ENCODE data around the gene RABEP1.
"Not testable (repeated sequence)": the region's sequence is repeated elsewhere in the genome, so short reads cannot be mapped to it uniquely, and the experiment has no call there.

The RABEP1 gene

DNA sequence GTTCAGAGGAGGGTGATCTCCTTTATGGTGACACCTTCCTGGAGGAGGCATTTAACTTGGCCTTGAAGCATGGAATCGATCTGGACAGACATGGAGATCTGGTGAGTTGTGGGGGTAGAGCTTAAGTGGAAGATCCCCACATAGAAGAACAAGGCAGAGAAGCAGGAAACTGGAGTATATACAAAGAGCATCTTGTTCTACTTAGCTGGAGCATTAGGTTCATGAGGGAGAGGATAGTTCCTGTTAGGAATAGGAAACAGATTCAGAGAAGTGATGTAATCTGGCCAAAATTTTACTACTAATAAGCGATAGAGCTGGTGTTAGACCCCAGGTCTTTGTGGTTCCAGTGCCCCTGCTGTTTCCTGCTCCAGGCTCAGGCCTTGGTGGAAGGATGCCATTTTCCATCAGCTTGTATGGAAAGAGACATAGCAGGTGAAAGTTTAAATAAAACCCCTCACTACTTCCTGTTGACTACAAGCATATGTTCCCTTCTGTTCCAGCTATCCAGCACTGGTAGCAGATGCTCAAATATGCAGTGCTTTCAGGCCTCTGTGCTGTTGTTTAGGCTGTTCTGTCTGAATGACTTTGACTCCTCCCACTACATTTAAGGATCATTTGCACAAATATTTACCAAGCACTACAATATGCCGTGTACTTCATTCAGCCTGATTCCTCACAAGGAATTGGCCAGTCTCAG lies 147.3 kb downstream of the RABEP1 start:
- DNase-seq, result no peak

DNA sequence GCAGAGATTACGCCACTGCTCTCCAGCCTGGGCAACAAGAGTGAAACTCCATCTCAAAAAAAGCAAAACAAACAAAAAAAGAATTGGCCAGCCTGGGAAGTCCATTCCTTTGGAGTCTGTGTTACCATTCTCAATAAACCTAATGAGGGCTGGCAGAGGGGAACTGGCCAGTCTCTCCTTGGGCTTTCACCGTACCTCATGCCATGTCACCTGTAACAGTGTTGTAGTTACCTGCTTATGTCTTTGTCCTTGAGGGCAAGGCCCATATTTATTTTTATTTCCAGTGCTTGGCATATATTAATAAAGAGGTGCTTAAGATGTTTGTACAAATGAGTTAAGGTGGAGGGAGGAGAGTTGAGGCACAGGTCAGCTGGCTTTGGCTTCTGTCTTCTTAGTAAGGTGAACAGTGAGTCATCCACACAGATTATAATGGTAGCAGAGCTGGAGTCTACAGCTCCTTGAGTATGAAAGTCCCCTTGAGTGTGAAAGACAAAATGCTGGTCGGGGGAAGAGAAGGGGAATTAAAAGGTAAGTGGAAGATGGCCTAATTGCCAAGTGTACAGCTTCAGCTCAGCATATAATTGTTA lies 148.4 kb downstream of the RABEP1 start:
- no peak for DNase-seq

DNA sequence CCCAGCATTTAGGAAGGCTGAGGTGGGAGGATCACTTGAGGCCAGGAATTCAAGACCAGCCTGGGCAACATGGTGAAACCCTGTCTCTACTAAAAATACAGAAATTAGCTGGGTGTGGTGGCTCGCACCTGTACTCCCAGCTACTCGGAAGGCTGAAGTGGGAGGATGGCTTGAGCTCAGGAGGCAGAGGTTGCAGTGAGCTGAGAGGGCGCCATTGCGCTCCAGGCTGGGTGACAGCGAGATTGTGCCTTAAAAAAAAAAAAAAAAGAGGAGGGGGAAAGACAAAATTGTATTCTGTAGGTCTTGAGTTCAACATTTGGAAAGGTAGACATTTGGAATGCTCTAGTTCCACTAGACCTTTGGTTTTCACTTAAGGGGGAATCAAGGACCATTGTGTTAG lies 149.2 kb downstream of the RABEP1 start:
- DNase-seq, result not testable (repeated sequence)

DNA sequence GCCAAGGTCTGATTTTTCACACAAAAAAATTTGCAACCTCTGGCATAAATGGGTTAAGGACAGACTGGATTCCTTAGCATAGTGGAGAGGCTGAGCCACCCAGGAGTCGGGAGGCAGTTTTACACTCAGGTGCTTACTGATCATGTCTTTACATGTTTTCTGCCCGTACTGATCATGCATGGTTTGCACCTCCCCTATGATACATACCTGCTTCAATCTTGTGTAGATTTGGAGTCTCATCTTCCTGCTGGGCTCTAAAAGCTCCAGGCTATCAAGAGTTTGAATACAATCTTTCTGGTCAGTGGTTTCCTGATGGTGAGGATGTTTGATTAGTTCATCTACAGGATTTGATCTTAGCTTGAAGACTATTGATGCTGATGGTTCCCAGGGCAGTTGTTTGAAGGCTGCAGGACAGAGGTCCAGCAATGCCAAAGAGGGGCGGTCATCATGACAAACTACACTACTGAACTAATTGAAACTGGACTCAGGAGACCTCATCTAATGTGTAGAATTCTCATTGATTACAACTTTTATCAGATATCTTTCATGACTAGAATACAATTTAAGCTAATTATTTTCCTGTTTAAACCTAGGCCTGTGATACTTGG lies 150.0 kb downstream of the RABEP1 start:
- DNase-seq, result no peak

DNA sequence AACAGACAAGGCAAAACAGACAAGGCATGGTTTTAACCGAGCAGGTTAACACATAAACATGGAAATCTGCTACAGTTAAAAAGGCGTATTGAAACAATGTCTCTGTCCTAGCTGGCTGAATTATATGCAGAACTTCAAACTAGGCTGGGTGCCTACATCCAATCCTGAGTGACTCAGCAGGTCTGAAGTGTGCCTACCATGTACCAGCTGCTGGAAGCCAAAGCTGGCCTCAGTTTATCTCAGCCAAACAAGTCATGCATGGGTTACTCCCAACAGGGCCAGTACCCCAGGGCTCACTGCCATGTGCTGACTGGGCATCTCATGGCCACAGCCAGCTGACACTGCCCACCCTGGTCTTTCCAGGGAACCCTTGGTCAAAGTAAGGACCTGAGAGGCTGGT lies 152.9 kb downstream of the RABEP1 start:
- no peak for DNase-seq
